Progenitor cell of endocrine pancreas (in vitro differentiated cells): ENCODE measurements around the gene MAPK14. TPM values are rescaled to one million over a fixed set of nuclear protein-coding genes. Genes with fewer than 3 reads are reported as not detected.

Source experiments
- DNase-seq: peaks from one replicate; pipeline ENCODE4 v3.0.0; 2021; ENCODE audit warnings: low spot score; ENCODE audit not compliant: unreplicated experiment
- H3K27ac Mint-ChIP-seq: 2 replicates; pipeline ENCODE4 v1.8.0; 2021; ENCODE audit warnings: mild to moderate bottlenecking, moderate library complexity, mixed read lengths
- H3K27me3 Mint-ChIP-seq: 2 replicates; pipeline ENCODE4 v1.8.0; 2021; ENCODE audit warnings: mixed read lengths
- H3K36me3 Mint-ChIP-seq: 2 replicates; pipeline ENCODE4 v1.8.0; 2022; ENCODE audit warnings: mixed read lengths; ENCODE audit not compliant: insufficient read depth
- H3K4me1 Mint-ChIP-seq: 2 replicates; pipeline ENCODE4 v1.8.0; 2021; ENCODE audit warnings: low read depth, mixed read lengths
- H3K4me3 Mint-ChIP-seq: 2 replicates; pipeline ENCODE4 v1.8.0; 2021; ENCODE audit warnings: low read depth, mild to moderate bottlenecking, moderate library complexity, mixed read lengths
- H3K9me3 Mint-ChIP-seq: 2 replicates; pipeline ENCODE4 v1.8.0; 2021; ENCODE audit warnings: low read depth, mixed read lengths
- CTCF ChIP-seq: fragments of 200-600 bp; sonication (generic); IDR thresholded peaks from one replicate; pipeline ENCODE4 v1.5.0; 2021; ENCODE audit warnings: antibody characterized with exemption, mild to moderate bottlenecking; ENCODE audit not compliant: unreplicated experiment
- total RNA-seq: library from RNA; stranded (reverse); gene quantifications from 2 replicates; pipeline ENCODE4 v1.2.1, GENCODE V29; 2021

The MAPK14 gene
- total RNA-seq, 1 donor from 2014 or later = 43.7 TPM

GRCh38 chr6:36054956-36055355 lies 27.3 kb downstream of the MAPK14 start:
- Mint-ChIP-seq H3K4me3 (no peak overlapping the region), H3K27ac (no peak overlapping the region), H3K36me3 (peaks cover 5% of the 10 kb centered on the region), H3K4me1 (peaks cover 4% of the 10 kb centered on the region), H3K27me3 (no peaks in the 10 kb centered on the region), H3K9me3 (no peaks in the 10 kb centered on the region)
- DNase-seq = no peak
- no peak for TF ChIP-seq CTCF

GRCh38 chr6:36056178-36056577 lies 28.6 kb downstream of the MAPK14 start:
- H3K27me3 Mint-ChIP-seq = no peaks in the 10 kb centered on the region
- no peak overlapping the region for H3K27ac Mint-ChIP-seq
- H3K9me3 Mint-ChIP-seq = no peaks in the 10 kb centered on the region
- DNase-seq = no peak
- H3K4me1 Mint-ChIP-seq = peaks cover 4% of the 10 kb centered on the region
- H3K36me3 Mint-ChIP-seq = peaks cover 5% of the 10 kb centered on the region
- no peak for TF ChIP-seq CTCF
- H3K4me3 Mint-ChIP-seq = no peak overlapping the region

GRCh38 chr6:36061236-36061635 lies 33.6 kb downstream of the MAPK14 start:
- no peaks in the 10 kb centered on the region for H3K9me3 Mint-ChIP-seq
- H3K36me3 Mint-ChIP-seq = peaks cover 9% of the 10 kb centered on the region
- H3K27ac Mint-ChIP-seq = no peak overlapping the region
- H3K4me1 Mint-ChIP-seq = peaks cover 19% of the 10 kb centered on the region
- DNase-seq = no peak
- no peak overlapping the region for H3K4me3 Mint-ChIP-seq
- no peaks in the 10 kb centered on the region for H3K27me3 Mint-ChIP-seq
- no peak for TF ChIP-seq CTCF

GRCh38 chr6:36062247-36062646 lies 34.6 kb downstream of the MAPK14 start:
- Mint-ChIP-seq H3K27me3 (no peaks in the 10 kb centered on the region), H3K9me3 (no peaks in the 10 kb centered on the region), H3K36me3 (peaks cover 9% of the 10 kb centered on the region), H3K27ac (no peak overlapping the region), H3K4me1 (peaks cover 26% of the 10 kb centered on the region), H3K4me3 (no peak overlapping the region)
- TF ChIP-seq CTCF = no peak
- DNase-seq = no peak

- Mint-ChIP-seq H3K27ac (no peak overlapping the region), H3K4me3 (no peak overlapping the region), H3K36me3 (peaks cover 9% of the 10 kb centered on the region), H3K27me3 (no peaks in the 10 kb centered on the region), H3K9me3 (no peaks in the 10 kb centered on the region), H3K4me1 (peaks cover 36% of the 10 kb centered on the region)
- no peak for DNase-seq
- TF ChIP-seq CTCF = no peak
Measured at GRCh38 chr6:36063318-36064060, 35.9 kb downstream of the MAPK14 start.
